ENCODE data around the gene FGGY.

Gene FGGY

GRCh38 chr1:59666106-59666505 lies 369.2 kb downstream of the FGGY start:
- no peak for TF ChIP-seq CTCF (IDR thresholded peaks at IDR 0.05; ENCODE audit: control extremely low read depth, extremely low read depth, low read depth, missing control alignments)
- CTCF ChIA-PET: interaction anchor here (1.1 kb wide), 1 partner anchor 33 kb away, joined by 4 read pairs; no protein-coding TSS in a partner anchor
- POLR2A ChIA-PET: no interaction called here

GRCh38 chr1:59667020-59667419 lies 370.1 kb downstream of the FGGY start:
- POLR2A ChIA-PET: no interaction called here
- TF ChIP-seq CTCF (IDR thresholded peaks at IDR 0.05; ENCODE audit: control extremely low read depth, extremely low read depth, low read depth, missing control alignments): no peak
- CTCF ChIA-PET: no interaction called here
- no peak for DNase-seq (ENCODE audit: extremely low spot score)

More at GRCh38 chr1:59666106-59666505, 369.2 kb downstream of the FGGY start:
- no peak for DNase-seq (ENCODE audit: extremely low spot score)

- ChIA-PET POLR2A (no interaction called here), CTCF (no interaction called here)
- TF ChIP-seq CTCF (IDR thresholded peaks at IDR 0.05; ENCODE audit: control extremely low read depth, extremely low read depth, low read depth, missing control alignments): no peak
- no peak for DNase-seq (ENCODE audit: extremely low spot score)
Observed at GRCh38 chr1:59669752-59670312, 372.9 kb downstream of the FGGY start.

- ChIA-PET CTCF (interaction anchor here (2.1 kb wide), 1 partner anchor 28 kb away, joined by 6 read pairs; no protein-coding TSS in a partner anchor), POLR2A (no interaction called here)
- no peak for TF ChIP-seq CTCF (IDR thresholded peaks at IDR 0.05; ENCODE audit: control extremely low read depth, extremely low read depth, low read depth, missing control alignments)
- no peak for DNase-seq (ENCODE audit: extremely low spot score)
Observed at GRCh38 chr1:59670662-59671061, 373.8 kb downstream of the FGGY start.

- ChIA-PET POLR2A (no interaction called here), CTCF (interaction anchor here (1.1 to 2.1 kb wide), 2 partner anchors 16 to 28 kb away, joined by 3 to 6 read pairs; no protein-coding TSS in a partner anchor)
- DNase-seq (ENCODE audit: extremely low spot score): no peak
- TF ChIP-seq CTCF (IDR thresholded peaks at IDR 0.05; ENCODE audit: control extremely low read depth, extremely low read depth, low read depth, missing control alignments): no peak
Observed at GRCh38 chr1:59671066-59671952, 374.4 kb downstream of the FGGY start.

GRCh38 chr1:59671953-59672305 lies 375.0 kb downstream of the FGGY start:
- POLR2A ChIA-PET: no interaction called here
- no peak for DNase-seq (ENCODE audit: extremely low spot score)
- TF ChIP-seq CTCF (IDR thresholded peaks at IDR 0.05; ENCODE audit: control extremely low read depth, extremely low read depth, low read depth, missing control alignments): no peak
- CTCF ChIA-PET: interaction anchor here (1.1 to 2.1 kb wide), 2 partner anchors 15 to 27 kb away, joined by 3 to 6 read pairs; no protein-coding TSS in a partner anchor
